Medulla oblongata (tissue), 1 donor: ENCODE data around the gene INTS15.
"Not testable (repeated sequence)": the region's sequence is repeated elsewhere in the genome, so short reads cannot be mapped to it uniquely, and the experiment has no call there.

Experiments
- DNase-seq: peaks from one replicate; pipeline ENCODE4 v3.0.0-alpha.2; 2015; ENCODE audit errors: extremely low spot score

Gene INTS15

DNA sequence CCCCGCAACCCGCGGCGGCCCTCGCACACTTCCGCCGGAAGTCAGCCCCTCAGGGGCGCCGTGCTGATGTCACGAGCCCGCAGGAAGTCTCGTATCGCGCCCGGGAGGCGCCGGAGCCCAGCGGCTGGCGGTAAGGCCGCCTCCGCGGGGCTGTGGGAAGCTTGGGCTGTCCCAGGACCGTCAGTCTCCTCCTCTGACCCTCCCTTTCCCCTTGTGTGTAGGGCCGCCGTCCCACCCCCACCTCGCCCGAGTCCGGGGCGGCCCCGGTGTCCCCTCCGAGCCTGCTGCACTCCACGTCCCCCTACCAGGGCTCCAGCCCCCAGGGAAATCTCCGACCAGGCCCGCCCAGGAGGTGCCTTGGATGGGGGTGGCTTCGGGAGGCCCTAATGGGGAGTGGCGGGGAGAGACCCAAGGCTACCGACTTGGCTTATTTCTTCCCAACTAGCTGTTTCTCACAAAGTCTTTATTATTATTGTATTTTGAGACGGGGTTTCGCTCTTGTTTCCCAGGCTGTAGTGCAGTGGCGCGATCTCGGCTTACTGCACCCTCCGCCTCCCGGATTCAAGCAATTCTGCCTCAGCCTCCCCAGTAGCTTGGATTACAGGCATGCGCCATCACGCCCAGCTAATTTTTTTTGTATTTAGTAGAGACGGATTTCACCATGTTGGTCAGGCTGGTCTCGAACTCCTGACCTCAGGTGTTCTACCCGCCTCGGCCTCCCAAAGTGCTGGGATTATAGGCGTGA lies 12.3 kb upstream of the INTS15 start, which contains the start of gene ZDHHC4:
TSS of gene ZDHHC4 (plus strand) at position 86 of the 745 bp plus-strand sequence. CDS start 3,108 bp downstream, outside the sequence.
- peak; percentile 86 for DNase-seq

DNA sequence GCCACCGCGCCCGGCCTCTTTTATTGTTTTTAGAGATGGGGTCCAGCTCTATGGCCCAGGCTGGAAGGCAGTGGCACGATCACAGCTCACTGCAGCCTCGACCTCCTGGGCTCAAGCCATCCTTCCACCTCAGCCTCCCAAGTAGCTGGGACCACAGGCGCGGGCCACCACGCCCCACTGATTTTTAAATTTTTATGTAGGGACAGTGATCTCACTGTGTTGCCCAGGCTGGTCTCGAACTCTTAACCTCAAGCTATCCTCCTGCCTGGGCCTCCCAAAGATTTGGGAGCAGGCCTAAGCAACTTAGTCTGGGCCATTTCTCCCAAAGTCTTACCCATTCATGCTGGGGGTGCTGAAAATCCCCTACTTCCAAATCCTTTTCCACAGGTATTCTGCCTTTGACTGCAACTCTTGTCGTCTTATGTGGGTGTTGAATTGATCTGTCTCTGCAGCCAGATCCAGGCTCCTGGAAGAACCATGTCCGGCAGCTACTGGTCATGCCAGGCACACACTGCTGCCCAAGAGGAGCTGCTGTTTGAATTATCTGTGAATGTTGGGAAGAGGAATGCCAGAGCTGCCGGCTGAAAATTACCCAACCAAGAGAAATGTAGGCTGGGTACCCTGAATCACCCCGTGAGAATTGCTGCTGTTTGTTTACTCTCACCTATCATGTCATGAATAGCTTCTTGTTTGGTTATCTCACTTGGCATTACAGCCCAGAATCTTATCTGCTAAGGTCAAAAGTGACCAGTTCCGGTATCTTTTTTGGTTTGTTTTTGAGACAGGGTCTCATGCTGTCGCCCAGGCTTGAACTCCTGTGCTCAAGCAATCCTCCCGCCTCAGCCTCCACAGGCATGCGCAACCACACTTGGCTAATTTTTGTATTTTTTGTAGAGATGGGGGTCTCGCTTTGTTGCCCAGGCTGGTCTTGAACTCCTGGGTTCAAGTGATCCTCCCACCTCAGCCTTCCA lies 11.4 kb upstream of the INTS15 start:
- DNase-seq: no peak

DNA sequence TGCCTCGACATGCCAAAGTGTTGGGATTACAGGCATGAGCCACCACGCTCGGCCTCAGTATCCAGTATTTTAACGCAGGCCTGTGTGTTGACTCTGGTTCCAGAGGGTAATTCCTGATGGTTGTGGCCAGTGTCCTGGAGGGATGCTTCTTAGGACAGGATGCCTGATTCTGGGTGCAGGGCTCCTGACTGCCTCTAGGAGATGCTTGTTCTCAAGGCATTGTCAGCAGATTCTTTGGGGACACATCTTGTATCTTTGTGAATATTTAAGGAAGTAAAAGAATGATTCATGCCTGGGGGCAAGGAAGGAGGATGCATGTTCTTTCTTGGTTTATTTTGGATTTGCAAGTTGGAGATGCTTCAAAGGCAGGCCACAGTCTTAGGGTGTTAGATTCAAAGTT lies 10.4 kb upstream of the INTS15 start:
- DNase-seq: no peak

DNA sequence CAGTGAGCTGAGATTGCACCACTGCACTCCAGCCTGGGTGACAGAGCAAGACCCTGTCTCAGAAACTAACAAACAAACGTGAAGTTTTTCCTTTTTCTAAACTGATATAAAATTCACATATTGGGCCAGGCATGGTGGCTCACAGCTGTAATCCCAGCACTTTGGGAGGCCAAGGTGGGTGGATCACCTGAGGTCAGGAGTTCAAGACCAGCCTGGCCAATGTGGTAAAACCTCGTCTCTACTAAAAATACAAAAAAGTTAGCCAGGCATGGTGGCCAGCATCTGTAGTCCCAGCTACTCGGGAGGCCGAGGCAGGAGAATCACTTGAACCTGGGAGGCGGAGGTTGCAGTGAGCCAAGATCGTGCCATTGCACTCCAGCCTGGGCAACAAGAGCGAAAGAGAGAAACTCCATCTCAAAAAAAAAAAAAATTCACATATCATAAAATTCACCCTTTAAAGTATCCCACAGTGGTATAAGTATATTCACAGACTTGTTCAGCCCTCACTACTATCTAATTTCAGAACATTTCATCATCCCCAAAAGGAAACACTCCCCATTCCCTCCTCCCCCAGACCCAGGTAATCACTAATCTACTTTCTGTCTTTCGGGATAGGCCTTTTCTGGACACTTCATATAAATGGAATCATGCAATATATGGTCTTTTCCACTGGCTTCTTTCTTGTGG lies 3.9 kb upstream of the INTS15 start:
- not testable (repeated sequence) for DNase-seq

DNA sequence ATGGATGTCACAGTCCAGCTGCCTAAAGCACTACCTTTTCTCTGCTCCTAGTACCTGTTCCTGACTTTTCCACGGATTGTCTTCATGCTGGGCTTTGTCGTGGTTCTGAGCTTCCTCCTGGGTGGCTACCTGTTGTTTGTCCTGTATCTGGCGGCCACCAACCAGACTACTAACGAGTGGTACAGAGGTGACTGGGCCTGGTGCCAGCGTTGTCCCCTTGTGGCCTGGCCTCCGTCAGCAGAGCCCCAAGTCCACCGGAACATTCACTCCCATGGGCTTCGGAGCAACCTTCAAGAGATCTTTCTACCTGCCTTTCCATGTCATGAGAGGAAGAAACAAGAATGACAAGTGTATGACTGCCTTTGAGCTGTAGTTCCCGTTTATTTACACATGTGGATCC lies 1.3 kb upstream of the INTS15 start:
- no peak for DNase-seq

DNA sequence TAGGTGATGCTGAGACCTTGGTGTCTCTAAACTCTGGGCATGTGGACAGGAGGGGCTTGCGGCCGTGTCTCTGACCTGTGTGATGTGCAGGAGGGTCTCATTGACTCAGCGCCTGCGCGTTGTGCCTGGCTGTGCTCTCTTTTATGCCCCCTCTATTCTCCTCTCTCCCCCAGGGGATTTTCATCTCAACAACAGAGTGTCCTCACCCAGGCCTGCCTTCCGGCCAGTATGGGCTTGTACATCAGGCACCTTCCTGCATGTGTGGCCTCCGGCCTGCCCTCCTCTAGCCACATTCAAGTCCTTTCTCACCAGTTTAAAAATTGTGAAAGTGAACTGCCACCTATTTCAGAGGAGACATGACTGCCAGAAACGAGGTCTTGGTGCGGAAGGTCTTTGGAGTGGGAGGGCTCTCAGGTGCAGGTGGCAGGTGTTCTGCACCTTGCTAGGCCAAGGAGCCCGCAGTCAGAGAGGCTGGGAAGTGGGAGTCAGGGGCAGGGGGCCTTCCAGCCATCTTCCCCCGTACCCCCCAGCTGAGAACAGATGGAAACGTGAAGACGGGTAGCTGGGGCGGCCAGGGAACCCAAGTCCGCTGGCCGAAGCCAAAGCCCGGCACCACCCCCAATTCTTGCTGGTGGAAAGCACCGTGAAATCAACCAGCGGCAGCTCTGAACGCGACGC lies 531 bp upstream of the INTS15 start:
- DNase-seq: no peak

DNA sequence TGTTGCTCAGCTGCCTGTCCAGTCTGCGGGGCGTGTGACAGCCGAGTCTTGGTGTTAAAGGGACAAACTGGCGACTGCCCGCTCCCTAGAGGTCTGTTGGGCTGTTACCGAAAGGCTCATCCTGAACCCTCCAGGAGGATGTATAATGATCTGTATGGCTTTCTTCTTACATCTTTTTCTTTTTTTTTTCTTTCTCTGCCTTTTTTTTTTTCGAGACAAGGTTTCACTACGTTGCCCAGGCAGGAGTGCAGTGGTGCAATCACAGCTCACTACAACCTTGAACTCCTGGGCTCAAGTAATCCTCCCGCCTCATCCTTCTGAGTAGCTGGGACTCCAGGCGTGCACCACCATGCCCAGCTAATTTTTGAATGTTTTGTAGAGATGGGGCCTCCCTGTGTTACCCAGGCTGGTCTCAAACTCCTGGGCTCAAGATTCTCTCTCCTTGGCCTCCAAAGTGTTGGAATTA lies 857 bp downstream of the INTS15 start:
- DNase-seq: no peak

DNA sequence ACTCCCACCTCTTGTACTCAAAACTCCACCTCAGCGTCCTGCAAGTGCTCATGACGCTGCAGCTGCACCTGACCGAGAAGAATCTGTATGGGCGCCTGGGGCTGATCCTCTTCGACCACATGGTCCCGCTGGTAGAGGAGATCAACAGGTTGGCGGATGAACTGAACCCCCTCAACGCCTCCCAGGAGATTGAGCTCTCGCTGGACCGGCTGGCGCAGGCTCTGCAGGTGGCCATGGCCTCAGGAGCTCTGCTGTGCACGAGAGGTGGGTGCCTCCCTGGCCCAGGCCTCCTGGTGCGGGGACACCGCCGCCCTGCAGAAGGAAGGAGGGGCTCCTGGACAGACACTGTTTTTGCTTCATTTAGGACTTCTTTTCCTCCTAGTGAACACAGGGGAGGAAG lies 10.3 kb downstream of the INTS15 start:
- DNase-seq: no peak

DNA sequence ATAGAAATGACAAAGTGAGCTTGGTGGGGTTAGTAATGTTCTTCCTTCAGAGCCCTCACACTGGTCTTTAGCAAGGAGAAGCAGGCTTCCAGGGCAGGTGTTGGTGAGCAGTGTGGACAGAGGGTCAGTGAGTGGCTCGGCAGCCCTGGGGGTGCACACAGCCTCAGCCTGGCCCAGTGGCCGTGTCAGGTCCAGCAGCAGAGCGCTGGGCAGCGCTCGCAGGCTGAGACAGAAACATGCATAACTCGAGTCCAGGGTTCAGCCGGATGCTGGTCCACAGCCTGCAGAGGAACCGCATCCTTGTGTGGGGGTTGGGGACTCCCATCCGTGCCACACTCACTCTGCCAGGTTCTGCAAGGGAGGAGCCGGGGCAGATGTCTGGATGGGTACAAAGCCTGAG lies 14.6 kb downstream of the INTS15 start:
- no peak for DNase-seq

DNA sequence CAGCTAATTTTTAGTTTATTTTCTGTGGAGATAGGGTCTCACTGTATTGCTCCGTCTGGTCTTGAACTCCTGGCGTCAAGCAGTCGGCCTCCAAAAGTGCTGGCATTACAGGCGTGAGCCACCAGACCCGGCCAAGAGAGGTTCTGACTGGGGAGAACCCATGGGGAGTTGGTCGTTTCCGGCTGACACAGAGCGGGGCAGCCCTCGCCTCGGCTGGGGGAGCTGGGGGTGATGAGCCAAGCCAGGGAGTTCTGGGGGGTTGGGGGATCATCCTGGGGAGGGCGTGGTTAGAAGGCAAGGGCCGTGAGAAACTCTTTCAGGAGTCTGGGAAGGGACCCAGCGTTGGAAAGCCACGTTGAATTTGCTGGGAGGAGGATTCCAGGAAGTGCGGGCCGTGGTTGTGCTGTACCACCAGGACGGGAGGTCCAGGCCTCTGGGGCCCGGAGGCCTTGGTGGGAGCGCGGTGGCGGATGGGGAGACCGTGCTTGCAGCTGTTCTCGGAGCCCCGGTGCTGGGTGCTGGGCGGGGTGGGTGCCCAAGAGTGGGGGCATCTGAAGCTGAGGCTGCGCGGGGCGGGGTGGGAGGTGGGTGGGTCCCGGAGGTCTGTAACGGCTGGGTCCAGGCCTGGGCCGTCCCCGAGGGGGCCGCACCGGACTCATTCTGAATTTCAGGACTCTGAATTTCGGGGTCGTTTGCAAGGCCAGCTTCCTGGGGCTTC lies 17.2 kb downstream of the INTS15 start:
- DNase-seq: no peak

DNA sequence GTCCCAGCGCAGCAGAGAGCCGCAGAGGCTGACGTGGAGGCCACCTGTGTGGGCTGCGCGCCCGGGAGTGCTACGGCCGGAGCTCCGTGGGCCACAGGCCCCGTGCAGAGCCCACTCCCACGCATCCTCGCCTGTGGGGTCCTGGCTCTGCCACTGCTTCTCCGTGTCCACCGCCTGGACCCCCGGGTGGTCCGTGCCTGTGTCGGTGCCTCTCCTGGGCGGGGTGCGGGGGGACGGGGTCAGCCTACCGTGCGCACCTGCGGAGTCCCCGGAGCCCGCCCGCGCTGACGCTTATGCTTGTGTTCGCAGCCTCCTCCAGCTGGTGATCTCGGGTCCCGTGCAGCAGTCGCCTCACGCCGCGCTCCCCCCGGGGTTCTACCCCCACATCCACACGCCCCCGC lies 17.8 kb downstream of the INTS15 start:
- DNase-seq: no peak

DNA sequence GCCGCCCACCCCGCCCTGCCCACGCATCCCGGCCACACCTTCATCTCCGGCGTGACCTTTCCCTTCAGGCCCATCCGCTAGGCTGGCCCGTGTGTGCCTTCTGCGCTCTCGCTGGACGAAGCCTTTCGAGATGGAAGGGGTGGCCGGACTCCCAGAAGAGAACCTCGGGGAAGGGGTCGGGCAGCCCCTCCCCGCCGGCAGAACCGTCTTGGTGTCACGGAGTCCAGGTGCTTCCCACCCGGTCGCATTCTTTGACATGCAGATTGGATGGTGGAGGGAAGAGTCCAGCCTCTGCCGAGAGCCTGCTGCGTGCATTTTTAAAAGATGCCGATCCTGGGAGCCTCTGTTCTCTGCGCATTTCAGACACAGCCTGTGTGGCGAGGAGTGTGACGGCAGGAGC lies 18.3 kb downstream of the INTS15 start:
- no peak for DNase-seq

DNA sequence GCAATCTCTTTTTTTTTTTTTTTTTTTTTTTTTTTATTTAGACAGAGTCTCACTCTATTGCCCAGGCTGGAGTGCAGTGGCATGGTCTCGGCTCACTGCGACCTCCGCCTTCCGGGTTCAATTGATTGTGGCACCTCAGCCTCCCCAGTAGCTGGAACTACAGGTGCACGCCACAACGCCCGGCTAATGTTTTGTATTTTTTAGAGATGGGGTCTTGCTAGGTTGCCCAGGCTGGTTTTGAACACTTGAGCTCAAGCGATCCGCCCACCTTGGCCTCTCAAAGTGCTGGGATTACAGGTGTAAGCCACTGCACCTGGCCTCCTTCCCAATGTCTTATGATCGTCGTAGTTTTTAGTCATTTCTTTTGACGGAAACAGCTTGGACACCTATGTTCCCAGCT lies 19.0 kb downstream of the INTS15 start:
- DNase-seq: no peak

DNA sequence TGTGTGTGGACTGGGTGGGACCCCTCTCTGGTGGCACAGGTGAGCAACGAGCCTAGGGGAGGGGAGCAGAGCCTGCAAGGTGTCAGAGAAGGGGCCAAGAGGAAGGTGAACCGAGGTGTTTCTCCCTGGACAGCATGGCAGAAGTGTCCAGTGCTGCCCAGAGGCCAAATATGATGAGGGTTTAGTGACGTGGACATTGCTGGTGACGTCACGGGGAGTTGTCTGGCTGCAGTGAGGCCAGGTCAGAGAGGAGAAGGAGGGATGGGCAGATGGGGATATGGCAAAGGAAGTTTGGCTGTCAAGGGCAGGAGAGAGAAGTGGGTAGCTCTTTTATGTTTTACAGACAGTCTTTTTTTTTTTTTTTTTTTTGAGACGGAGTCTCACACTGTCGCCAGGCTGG lies 23.0 kb downstream of the INTS15 start:
- DNase-seq: no peak

DNA sequence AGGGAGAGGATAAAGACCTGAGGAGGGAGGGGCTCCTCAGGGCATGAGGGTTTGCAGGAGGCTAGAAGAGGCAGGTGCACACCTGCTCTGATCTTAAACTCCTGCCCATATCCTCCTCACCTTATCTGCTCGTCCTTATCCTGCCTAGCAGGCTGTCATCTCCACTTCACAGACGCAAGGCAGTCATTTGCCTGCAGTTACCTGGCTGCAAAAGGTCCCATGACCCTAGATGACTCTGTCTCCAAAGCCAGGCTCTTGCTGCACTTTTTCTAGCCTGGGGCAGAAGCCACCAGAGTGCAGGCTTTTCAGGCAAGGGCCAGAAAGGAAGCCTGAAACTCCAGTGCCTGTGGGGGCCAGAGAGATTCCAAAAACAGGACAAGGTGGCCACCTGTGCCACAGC lies 23.9 kb downstream of the INTS15 start:
- DNase-seq: no peak

DNA sequence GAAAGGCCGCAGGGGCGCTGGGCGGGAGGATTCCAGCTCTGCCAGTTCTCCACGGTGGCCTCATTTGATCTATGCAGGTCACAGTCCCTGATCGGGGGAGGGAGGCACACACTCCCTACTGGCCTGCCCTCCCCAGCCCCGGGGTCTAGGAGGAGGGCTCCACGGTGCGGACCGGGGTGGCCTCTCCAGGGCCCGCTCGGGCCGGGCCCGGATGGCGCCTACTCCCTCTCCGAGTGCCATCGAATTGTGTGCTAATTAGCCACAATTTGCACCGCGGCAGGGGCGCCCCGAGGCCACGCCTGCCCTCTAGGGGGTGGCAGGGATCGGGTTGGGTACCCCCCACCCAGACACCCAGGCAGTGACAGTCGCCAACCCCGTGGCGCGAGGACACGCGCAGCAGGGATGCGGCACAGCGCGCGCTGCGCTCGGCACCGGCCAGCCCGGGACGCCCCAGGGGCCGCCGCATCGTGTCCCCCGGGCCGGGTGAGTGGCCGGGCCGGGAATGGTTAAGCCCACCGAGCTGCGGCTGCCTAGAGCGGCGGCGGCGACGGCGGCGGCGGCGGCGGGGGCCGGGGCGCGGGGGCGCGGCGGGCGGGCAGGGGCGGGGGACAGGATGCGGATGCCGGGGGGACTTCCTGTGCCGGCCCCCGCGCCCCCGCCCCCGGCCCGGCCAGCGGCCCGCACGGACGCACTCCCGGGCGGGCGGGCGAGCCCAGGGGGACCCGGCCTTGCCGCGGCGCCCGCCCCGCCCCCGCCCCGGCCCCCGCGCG lies 25.3 kb downstream of the INTS15 start, which contains the start of gene ZNF853:
TSS of gene ZNF853 (plus strand) at position 658 of the 770 bp plus-strand sequence. CDS start 565 bp downstream, outside the sequence.
- DNase-seq: no peak

DNA sequence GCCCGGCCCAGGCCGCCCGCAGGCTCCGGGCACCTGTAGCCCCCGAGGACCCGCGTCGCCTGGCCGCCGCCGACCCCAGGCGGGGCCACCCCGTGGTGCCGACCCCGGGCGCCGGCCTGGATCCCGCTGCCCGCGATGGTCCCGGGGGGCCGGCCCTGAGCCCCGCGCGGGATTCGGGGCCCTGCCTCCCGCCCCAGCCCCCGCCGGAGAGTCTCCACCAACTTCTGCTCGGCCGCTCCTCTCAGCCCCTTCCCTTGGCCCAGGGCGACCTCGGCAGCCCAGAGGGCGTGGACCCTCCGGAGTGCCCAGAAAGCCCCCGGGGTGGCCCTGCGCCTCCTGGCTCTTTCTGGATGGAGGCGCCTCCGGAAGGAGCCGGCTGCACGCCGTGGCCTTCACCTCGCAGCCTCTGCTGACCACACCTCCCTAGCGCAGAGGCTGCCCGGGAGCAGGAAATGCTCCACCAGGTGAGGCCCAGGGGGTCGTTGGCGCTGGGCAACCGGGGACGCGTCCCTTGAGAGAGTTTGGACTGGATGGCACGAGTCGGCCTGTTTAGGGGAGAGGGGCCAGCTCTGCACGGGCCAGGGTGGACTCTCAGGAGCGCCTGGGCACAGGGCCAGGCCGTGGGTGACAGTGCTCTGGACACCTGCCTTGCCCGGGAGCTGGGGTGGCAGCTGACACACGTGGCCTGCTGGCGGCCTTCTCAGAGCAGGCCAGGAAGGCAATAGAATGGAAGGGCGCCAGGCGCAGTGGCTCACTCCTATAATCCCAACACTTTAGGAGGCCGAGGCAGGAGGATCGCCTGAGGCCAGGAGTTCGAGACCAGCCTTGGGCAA lies 26.1 kb downstream of the INTS15 start:
- no peak for DNase-seq

DNA sequence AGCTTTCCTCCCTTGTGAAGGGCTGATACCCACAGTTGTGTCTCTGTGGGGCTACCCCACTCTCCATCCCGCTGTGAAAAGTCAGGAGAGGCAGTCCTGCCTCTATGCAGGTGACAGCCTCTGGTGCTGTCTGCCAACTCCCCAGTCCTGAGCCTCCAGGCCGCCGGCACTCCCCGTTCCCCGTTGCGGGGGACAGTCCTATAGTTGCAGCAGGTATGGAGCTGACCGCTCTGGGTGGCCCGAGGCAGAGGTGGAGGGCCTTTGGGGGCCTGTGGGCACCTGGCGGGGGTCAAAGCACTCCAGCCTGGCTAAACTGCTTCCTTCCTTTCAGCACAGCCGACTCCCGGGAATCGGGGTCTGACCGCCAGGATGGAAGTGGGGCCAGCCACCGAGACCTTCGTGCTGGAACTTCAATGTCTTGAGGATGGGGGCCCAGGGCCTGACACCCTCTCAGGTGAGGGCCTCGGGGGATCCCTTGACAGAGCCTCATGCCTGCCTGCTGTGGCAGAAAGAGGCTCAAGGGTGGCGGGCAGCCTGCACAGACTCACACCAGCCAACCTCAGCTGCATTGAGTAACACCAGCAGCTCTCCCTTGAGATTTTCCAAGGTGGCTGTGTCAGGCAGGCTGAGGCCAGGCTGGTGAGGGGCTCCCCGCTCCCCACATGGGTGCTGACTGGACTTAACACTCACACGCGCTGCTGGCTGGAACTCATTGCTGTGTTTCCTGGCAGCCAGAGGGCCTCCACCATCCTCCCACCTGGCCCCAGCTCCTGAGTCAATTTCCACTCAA lies 27.2 kb downstream of the INTS15 start:
- DNase-seq: no peak
